Liver (tissue), 9 donors: Measurements from ENCODE around the gene ZNF726. TPM values are rescaled to one million over a fixed set of nuclear protein-coding genes. Genes with fewer than 3 reads are reported as not detected.

ENCODE experiments used
- DNase-seq: peaks from one replicate; pipeline ENCODE4 v3.0.0-alpha.2; 2017; ENCODE audit warnings: low spot score
- H3K27ac ChIP-seq, 2 donors: one replicate each; pipeline ENCODE4 v1.7.0; 2013; ENCODE audit warnings: inconsistent platforms in 2 of 2, low read length in 2 of 2, control low read depth in 1 of 2, low read depth in 1 of 2, mild to moderate bottlenecking in 1 of 2
- H3K27me3 ChIP-seq, 4 donors: one replicate each; pipeline versions ENCODE4 v1.6.1 to v1.7.0; 2013; ENCODE audit warnings: low read length in 3 of 4, inconsistent platforms in 1 of 4, mild to moderate bottlenecking in 1 of 4, moderate library complexity in 1 of 4; ENCODE audit not compliant: control insufficient read depth in 4 of 4, insufficient read depth in 4 of 4
- H3K36me3 ChIP-seq, 4 donors: one replicate each; pipeline versions ENCODE4 v1.6.1 to v1.7.0; 2013; ENCODE audit warnings: low read length in 3 of 4, mild to moderate bottlenecking in 3 of 4, low read depth in 1 of 4, moderate library complexity in 1 of 4; ENCODE audit not compliant: control insufficient read depth in 4 of 4, insufficient read depth in 3 of 4
- H3K4me1 ChIP-seq, 4 donors: one replicate each; pipeline versions ENCODE4 v1.6.1 to v1.7.0; 2013; ENCODE audit warnings: low read length in 3 of 4, mild to moderate bottlenecking in 3 of 4, moderate library complexity in 1 of 4; ENCODE audit not compliant: control insufficient read depth in 4 of 4, insufficient read depth in 4 of 4
- H3K4me3 ChIP-seq, 3 donors: one replicate each; pipeline versions ENCODE4 v1.6.1 to v1.7.0; 2013; ENCODE audit warnings: low read length in 3 of 3, control low read depth in 1 of 3, low read depth in 1 of 3, mild to moderate bottlenecking in 1 of 3
- H3K9ac ChIP-seq, 2 donors: one replicate each; pipeline ENCODE4 v1.7.0; 2013; ENCODE audit warnings: low read length in 2 of 2, mild to moderate bottlenecking in 2 of 2, moderate library complexity in 2 of 2, control low read depth in 1 of 2, low read depth in 1 of 2
- H3K9me3 ChIP-seq, 4 donors: one replicate each; pipeline versions ENCODE4 v1.6.1 to v1.7.0; 2013; ENCODE audit warnings: low read length in 3 of 4; ENCODE audit not compliant: control insufficient read depth in 4 of 4
- FOXA1 ChIP-seq: IDR thresholded peaks from 2 replicates; pipeline ENCODE4 v1.6.1; 2016; ENCODE audit warnings: antibody characterized with exemption
- FOXA2 ChIP-seq: IDR thresholded peaks from 2 replicates; pipeline ENCODE4 v1.6.1; 2016; ENCODE audit warnings: antibody characterized with exemption
- GABPA ChIP-seq, 2 donors: IDR thresholded peaks in 1 of 2; conservative IDR thresholded peaks in 1 of 2; 2 replicates each; pipeline ENCODE4 v1.6.1; 2016; ENCODE audit warnings: antibody characterized with exemption in 2 of 2, mild to moderate bottlenecking in 1 of 2, moderate library complexity in 1 of 2
- HNF4G ChIP-seq: IDR thresholded peaks from 2 replicates; pipeline ENCODE4 v1.6.1; 2016; ENCODE audit warnings: antibody characterized with exemption
- JUND ChIP-seq, 2 donors: IDR thresholded peaks; 2 replicates each; pipeline ENCODE4 v1.6.1; 2016; ENCODE audit warnings: antibody characterized with exemption in 2 of 2
- NR2F2 ChIP-seq: IDR thresholded peaks from 2 replicates; pipeline ENCODE4 v1.6.1; 2016; ENCODE audit warnings: antibody characterized with exemption
- RAD21 ChIP-seq, 2 donors: IDR thresholded peaks; 2 replicates each; pipeline ENCODE4 v1.6.1; 2016; ENCODE audit warnings: antibody characterized with exemption in 2 of 2, mild to moderate bottlenecking in 2 of 2
- SP1 ChIP-seq: IDR thresholded peaks from 2 replicates; pipeline ENCODE4 v1.6.1; 2018; ENCODE audit warnings: antibody characterized with exemption, mild to moderate bottlenecking
- TAF1 ChIP-seq: conservative IDR thresholded peaks from 2 replicates; pipeline ENCODE4 v1.6.1; 2016; ENCODE audit warnings: antibody characterized with exemption, mild to moderate bottlenecking
- WGBS: extraction: QIAGEN DNeasy Blood & Tissue Kit; methylation state at CpG from one replicate; pipeline ENCODE4 v1.1.7; 2013; 5-methylcytosine and 5-hydroxymethylcytosine counted together
- polyA plus RNA-seq, 2 donors: library from polyadenylated mRNA; stranded (reverse) in 1 of 2; unstranded in 1 of 2; fragments of 200-250 nt in 1 of 2; fragments of >200 nt in 1 of 2; fragmentation: Nextera tagmentation in 1 of 2; extraction: Ambion mirVana in 1 of 2; gene quantifications; one replicate each; pipeline versions ENCODE4 v1.2.1 to v1.2.3, GENCODE V29; 2013 to 2015
- total RNA-seq, 2 donors: library from RNA; depleted of rRNA; stranded (reverse); fragments of >200 nt; gene quantifications; one replicate each; pipeline ENCODE4 v1.2.3, GENCODE V29; 2014
- TF ChIP-seq, protein P1 (sequence below): fragments of 150-350 bp; IDR thresholded peaks from 2 replicates; pipeline ENCODE4 v1.5.1; 2017; ENCODE audit warnings: improper control_type of control experiment, low read depth, low read length; ENCODE audit not compliant: missing input control
- TF ChIP-seq, protein P2 (sequence below): IDR thresholded peaks from 2 replicates; pipeline ENCODE4 v1.6.1; 2016; ENCODE audit warnings: antibody characterized with exemption, mild to moderate bottlenecking
- TF ChIP-seq, protein P3 (sequence below): IDR thresholded peaks from 2 replicates; pipeline ENCODE4 v1.6.1; 2016; ENCODE audit warnings: antibody characterized with exemption
- TF ChIP-seq, protein P4 (sequence below): IDR thresholded peaks from 2 replicates; pipeline ENCODE4 v1.6.1; 2016; ENCODE audit warnings: antibody characterized with exemption
- TF ChIP-seq, protein P5 (sequence below): IDR thresholded peaks from 2 replicates; pipeline ENCODE4 v1.6.1; 2016; ENCODE audit warnings: antibody characterized with exemption
- donor health status: healthy.
- donor health status: healthy.
- donor health status: healthy.
- donor health status: healthy.
- donor health status: healthy.

ZNF726 gene
- total and polyA plus RNA-seq, 4 donors = 0.57 to 8.0 (median 1.1) TPM

DNA sequence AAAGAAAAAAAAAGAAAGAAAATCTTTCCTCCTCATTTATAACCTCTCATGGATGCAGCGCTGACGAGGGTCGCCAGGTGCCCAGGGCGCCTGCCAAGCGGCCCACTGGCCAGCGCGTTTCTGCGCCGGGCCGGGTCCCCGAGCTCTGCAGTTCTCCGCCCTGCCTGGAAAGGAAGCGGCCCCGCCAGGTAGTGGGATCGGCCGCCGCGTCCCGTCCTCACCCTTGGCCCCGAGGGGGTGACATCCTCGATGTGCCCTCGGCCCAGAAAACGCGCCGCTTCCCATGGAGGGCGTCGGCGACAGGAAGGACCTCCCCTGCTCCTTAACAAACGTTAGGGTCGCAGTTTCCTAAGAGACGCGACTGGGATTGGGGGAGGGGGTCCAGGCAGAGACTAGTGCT lies 56.9 kb downstream of the ZNF726 start:
- H3K9me3 ChIP-seq = peaks cover 0 to 2% (median 0%) of the 10 kb centered on the region in 4 donors
- WGBS = 9% methylated on average over 32 of the region's 32 CpGs
- H3K4me1 ChIP-seq = peaks cover 3 to 6% (median 4%) of the 10 kb centered on the region in 4 donors
- TF ChIP-seq GABPA (IDR thresholded peaks at IDR 0.05 in 1 of 2, conservative IDR thresholded peaks at IDR 0.05 in 1 of 2) = no peak
- no peak for TF ChIP-seq RAD21 (IDR thresholded peaks at IDR 0.05)
- TF ChIP-seq, protein P1, sequence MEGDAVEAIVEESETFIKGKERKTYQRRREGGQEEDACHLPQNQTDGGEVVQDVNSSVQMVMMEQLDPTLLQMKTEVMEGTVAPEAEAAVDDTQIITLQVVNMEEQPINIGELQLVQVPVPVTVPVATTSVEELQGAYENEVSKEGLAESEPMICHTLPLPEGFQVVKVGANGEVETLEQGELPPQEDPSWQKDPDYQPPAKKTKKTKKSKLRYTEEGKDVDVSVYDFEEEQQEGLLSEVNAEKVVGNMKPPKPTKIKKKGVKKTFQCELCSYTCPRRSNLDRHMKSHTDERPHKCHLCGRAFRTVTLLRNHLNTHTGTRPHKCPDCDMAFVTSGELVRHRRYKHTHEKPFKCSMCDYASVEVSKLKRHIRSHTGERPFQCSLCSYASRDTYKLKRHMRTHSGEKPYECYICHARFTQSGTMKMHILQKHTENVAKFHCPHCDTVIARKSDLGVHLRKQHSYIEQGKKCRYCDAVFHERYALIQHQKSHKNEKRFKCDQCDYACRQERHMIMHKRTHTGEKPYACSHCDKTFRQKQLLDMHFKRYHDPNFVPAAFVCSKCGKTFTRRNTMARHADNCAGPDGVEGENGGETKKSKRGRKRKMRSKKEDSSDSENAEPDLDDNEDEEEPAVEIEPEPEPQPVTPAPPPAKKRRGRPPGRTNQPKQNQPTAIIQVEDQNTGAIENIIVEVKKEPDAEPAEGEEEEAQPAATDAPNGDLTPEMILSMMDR = no peak
- TF ChIP-seq, protein P2, sequence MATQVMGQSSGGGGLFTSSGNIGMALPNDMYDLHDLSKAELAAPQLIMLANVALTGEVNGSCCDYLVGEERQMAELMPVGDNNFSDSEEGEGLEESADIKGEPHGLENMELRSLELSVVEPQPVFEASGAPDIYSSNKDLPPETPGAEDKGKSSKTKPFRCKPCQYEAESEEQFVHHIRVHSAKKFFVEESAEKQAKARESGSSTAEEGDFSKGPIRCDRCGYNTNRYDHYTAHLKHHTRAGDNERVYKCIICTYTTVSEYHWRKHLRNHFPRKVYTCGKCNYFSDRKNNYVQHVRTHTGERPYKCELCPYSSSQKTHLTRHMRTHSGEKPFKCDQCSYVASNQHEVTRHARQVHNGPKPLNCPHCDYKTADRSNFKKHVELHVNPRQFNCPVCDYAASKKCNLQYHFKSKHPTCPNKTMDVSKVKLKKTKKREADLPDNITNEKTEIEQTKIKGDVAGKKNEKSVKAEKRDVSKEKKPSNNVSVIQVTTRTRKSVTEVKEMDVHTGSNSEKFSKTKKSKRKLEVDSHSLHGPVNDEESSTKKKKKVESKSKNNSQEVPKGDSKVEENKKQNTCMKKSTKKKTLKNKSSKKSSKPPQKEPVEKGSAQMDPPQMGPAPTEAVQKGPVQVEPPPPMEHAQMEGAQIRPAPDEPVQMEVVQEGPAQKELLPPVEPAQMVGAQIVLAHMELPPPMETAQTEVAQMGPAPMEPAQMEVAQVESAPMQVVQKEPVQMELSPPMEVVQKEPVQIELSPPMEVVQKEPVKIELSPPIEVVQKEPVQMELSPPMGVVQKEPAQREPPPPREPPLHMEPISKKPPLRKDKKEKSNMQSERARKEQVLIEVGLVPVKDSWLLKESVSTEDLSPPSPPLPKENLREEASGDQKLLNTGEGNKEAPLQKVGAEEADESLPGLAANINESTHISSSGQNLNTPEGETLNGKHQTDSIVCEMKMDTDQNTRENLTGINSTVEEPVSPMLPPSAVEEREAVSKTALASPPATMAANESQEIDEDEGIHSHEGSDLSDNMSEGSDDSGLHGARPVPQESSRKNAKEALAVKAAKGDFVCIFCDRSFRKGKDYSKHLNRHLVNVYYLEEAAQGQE = no peak
- TF ChIP-seq, protein P3, sequence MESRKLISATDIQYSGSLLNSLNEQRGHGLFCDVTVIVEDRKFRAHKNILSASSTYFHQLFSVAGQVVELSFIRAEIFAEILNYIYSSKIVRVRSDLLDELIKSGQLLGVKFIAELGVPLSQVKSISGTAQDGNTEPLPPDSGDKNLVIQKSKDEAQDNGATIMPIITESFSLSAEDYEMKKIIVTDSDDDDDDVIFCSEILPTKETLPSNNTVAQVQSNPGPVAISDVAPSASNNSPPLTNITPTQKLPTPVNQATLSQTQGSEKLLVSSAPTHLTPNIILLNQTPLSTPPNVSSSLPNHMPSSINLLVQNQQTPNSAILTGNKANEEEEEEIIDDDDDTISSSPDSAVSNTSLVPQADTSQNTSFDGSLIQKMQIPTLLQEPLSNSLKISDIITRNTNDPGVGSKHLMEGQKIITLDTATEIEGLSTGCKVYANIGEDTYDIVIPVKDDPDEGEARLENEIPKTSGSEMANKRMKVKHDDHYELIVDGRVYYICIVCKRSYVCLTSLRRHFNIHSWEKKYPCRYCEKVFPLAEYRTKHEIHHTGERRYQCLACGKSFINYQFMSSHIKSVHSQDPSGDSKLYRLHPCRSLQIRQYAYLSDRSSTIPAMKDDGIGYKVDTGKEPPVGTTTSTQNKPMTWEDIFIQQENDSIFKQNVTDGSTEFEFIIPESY = no peak
- H3K27me3 ChIP-seq = no peaks in the 10 kb centered on the region
- no peak for DNase-seq
- H3K36me3 ChIP-seq = no peaks in the 10 kb centered on the region
- no peak overlapping the region for H3K9ac ChIP-seq
- H3K4me3 ChIP-seq = peak overlapping the region in 1 of 3 donors; percentile 19
- no peak overlapping the region for H3K27ac ChIP-seq

DNA sequence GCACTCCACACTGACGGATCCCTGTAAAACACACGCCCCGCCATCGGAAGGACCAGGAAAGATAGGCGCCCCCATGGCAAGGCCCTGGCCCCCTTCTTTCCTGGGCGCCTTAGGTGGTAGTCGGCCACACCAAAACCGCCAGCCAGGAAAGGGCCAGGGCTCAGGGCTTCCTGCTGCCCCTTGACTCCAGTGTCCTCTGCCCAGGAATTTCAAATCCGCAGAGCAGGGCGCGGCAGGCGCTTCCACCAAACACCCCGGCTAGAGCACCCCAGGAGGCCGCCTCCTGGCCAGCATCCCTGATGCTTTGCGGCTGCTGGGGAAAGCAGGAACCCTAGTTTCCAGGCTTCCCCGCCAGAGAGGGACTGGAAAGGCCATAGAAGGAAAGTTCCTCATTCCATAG lies 57.5 kb downstream of the ZNF726 start:
- Histone ChIP-seq H3K9ac (no peak overlapping the region), H3K36me3 (no peaks in the 10 kb centered on the region), H3K9me3 (peaks cover 0 to 2% (median 0%) of the 10 kb centered on the region in 4 donors), H3K27ac (no peak overlapping the region), H3K4me1 (peaks cover 3 to 6% (median 4%) of the 10 kb centered on the region in 4 donors), H3K27me3 (no peaks in the 10 kb centered on the region), H3K4me3 (no peak overlapping the region)
- TF ChIP-seq, protein P3 = no peak
- TF ChIP-seq, protein P4, sequence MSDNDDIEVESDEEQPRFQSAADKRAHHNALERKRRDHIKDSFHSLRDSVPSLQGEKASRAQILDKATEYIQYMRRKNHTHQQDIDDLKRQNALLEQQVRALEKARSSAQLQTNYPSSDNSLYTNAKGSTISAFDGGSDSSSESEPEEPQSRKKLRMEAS = no peak
- TF ChIP-seq SP1 (no peak), FOXA2 (no peak), RAD21 (IDR thresholded peaks at IDR 0.05) (no peak), HNF4G (no peak), NR2F2 (no peak), TAF1 (no peak), FOXA1 (no peak), JUND (IDR thresholded peaks at IDR 0.05) (no peak)
- TF ChIP-seq, protein P5, sequence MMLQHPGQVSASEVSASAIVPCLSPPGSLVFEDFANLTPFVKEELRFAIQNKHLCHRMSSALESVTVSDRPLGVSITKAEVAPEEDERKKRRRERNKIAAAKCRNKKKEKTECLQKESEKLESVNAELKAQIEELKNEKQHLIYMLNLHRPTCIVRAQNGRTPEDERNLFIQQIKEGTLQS = no peak
- TF ChIP-seq, protein P1 = no peak
- TF ChIP-seq, protein P2 = no peak
- 50% methylated on average over 16 of the region's 16 CpGs for WGBS
- DNase-seq = no peak
